GM10248 (cell line): ENCODE data around the gene CYBC1.
"Not testable (repeated sequence)": the region's sequence is repeated elsewhere in the genome, so short reads cannot be mapped to it uniquely, and the experiment has no call there.

Experiments used
- CTCF ChIA-PET: fragments of 300-600 bp; sonication (Branson Sonifier 250); formaldehyde crosslinking; extraction: SDS; loops from one replicate; lab custom pipeline; 2021; ENCODE audit warnings: antibody characterized with exemption; lab: Yijun Ruan, JAX
- POLR2A ChIA-PET: fragments of 350-650 bp; sonication (Branson Sonifier 250); formaldehyde crosslinking; extraction: SDS; loops from one replicate; lab custom pipeline; 2020; ENCODE audit warnings: antibody characterized with exemption; lab: Yijun Ruan, JAX
- DNase-seq: peaks from one replicate; pipeline ENCODE4 v3.0.0; 2012; ENCODE audit errors: extremely low spot score
- TF ChIP-seq, protein P1 (sequence below): IDR thresholded peaks from 2 replicates; pipeline ENCODE4 v1.5.1; 2012; ENCODE audit warnings: mild to moderate bottlenecking, low read depth; ENCODE audit errors: extremely low read depth, missing control alignments, control extremely low read depth

The CYBC1 gene

DNA sequence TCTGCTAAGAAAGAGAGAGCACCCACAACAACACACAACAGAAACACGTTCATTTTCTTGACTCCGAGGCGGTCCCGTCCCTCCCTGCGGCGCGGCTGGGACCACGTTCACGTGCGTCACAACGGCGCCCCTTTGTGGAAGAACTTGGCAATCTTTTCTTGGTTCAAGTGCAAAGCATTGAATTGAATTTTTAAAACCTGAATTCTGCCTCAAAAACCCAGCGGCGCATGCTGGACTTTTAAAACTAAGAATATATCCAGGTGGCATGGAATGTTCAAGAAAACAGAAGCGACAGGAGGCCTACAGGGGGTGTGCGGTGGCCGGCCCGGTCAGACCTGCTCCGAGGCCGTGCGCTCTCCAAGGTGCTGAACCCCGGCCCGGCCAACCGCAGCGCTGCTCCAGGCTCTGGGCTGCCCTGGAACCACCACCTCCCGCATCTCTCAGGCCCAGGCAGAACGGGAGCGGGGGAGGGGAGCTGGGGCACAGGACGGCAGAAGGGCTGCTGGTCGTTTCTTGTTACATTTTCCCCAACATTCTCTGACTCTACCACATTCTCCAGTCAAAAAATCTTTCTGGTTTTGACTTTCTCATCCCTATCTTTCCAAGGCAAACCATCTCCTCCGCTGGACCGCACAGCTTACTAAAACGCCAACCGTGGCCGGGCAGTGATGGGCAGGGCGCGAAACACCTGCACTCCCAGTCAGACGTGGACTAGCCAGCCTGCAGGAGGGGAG is 35.8 kb downstream of the CYBC1 start:
- TF ChIP-seq, protein P1, sequence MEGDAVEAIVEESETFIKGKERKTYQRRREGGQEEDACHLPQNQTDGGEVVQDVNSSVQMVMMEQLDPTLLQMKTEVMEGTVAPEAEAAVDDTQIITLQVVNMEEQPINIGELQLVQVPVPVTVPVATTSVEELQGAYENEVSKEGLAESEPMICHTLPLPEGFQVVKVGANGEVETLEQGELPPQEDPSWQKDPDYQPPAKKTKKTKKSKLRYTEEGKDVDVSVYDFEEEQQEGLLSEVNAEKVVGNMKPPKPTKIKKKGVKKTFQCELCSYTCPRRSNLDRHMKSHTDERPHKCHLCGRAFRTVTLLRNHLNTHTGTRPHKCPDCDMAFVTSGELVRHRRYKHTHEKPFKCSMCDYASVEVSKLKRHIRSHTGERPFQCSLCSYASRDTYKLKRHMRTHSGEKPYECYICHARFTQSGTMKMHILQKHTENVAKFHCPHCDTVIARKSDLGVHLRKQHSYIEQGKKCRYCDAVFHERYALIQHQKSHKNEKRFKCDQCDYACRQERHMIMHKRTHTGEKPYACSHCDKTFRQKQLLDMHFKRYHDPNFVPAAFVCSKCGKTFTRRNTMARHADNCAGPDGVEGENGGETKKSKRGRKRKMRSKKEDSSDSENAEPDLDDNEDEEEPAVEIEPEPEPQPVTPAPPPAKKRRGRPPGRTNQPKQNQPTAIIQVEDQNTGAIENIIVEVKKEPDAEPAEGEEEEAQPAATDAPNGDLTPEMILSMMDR = peak; percentile 65
- peak; percentile 79 for DNase-seq
- ChIA-PET POLR2A (interaction anchor here (0.5 kb wide), 1 partner anchor 799 kb away, joined by 3 read pairs; no protein-coding TSS in a partner anchor), CTCF (interaction anchor here (1.2 to 3.8 kb wide), 3 partner anchors 9 to 64 kb away, joined by 3 to 19 read pairs (median 6); no protein-coding TSS in a partner anchor)

DNA sequence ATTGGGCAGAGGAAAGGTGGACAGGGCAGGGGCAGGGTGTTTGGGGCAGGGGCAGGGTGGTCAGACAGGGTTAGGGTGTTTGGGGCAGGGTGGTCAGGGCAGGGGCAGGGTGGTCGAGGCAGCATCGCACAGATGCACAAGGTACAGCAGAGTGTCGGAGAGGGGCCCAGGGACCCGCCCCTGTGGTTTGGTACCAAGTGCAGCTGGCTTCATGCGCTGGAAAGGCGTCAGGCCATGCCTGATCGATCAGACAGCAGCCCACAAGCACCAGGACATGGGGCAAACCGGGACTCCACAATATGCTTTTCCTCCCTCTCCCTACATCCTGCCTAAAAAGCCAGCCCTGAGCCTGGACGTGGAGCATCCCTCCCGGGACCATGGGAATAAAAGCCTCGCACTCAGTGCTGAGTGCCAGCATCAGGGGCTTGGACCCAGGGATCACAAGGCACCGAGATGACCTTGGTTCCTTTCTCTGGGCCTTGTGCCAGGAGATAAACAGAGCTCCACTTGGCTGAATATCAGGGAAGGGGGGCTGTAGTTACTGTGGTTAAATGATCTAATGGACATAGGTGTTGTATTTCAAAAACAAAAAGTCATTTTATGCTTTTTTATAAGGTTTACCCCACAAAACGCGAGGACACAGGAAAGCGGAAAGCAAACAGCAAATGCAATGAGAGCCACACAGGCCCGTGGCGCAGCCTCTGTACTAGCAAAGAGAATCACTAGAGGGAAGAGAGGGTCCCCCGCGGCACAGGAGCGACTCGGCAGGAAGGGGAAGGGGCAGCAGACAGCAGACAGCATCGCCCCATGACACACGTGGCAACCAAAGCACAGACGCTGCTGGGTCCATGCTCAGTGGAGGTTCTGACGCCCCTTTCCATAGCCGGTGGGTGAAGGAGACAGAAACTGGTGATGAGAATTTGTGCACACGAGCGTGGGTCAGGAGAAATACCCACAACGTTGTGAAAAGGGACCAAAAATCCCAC is 37.7 kb downstream of the CYBC1 start:
- CTCF ChIA-PET = interaction anchor here (0.8 to 3.8 kb wide), 5 partner anchors 7 to 207 kb away, joined by 3 to 19 read pairs (median 4); no protein-coding TSS in a partner anchor
- TF ChIP-seq, protein P1 = no peak
- no peak for DNase-seq
- POLR2A ChIA-PET = no interaction called here

DNA sequence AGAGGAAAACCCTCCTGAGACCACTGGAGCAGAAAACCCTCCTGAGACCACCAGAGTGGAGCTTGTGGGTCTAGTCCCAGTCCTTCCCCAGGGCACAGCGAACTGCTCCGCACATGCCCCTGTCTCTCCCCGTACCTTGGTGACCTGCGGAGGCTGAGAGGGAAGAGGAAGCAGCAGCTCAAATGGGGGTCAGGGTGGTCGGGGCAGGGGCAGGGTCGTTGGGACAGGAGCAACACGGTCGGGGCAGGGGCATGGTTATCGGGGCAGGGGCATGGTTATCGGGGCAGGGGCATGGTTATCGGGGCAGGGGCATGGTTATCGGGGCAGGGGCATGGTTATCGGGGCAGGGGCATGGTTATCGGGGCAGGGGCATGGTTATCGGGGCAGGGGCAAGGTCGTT is 38.5 kb downstream of the CYBC1 start:
- CTCF ChIA-PET = interaction anchor here (2.1 to 3.8 kb wide), 2 partner anchors 59 to 62 kb away, joined by 8 to 19 read pairs; no protein-coding TSS in a partner anchor
- POLR2A ChIA-PET = interaction anchor here (0.6 kb wide), 1 partner anchor 10 kb away, joined by 3 read pairs; no protein-coding TSS in a partner anchor
- not testable (repeated sequence) for DNase-seq

DNA sequence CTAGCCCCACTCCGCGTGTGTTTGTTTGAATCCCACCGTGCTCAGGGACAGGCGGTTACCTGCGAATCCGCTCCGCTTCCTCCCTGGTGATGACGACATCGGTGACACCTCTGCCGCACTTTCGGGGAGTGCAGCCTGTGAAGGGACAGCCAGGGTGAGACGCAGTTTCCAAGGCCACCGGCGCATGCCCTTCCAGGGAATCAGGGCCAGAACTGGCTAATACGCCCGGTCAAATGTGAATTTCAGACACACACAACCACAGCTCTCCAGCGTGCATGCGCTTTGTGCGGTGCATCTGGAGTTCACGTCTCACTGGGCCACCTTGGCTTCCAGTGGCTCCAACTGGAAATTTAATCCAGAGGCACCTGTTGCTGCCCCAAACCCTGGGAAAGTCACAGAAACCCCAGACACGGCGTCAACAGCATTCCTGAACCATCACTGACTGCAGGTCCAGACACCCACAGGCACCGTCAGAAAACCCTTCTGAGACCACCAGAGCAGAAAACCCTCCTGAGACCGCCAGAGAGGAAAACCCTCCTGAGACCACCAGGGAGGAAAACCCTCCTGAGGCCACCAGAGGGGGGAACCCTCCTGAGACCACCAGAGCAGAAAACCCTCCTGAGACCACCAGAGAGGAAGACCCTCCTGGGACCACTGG is 39.0 kb downstream of the CYBC1 start:
- ChIA-PET CTCF (interaction anchor here (1.0 to 3.8 kb wide), 5 partner anchors 16 to 370 kb away, joined by 3 to 19 read pairs (median 8); no protein-coding TSS in a partner anchor), POLR2A (interaction anchor here (0.6 kb wide), 1 partner anchor 10 kb away, joined by 3 read pairs; no protein-coding TSS in a partner anchor)
- DNase-seq = no peak
- TF ChIP-seq, protein P1 = no peak

DNA sequence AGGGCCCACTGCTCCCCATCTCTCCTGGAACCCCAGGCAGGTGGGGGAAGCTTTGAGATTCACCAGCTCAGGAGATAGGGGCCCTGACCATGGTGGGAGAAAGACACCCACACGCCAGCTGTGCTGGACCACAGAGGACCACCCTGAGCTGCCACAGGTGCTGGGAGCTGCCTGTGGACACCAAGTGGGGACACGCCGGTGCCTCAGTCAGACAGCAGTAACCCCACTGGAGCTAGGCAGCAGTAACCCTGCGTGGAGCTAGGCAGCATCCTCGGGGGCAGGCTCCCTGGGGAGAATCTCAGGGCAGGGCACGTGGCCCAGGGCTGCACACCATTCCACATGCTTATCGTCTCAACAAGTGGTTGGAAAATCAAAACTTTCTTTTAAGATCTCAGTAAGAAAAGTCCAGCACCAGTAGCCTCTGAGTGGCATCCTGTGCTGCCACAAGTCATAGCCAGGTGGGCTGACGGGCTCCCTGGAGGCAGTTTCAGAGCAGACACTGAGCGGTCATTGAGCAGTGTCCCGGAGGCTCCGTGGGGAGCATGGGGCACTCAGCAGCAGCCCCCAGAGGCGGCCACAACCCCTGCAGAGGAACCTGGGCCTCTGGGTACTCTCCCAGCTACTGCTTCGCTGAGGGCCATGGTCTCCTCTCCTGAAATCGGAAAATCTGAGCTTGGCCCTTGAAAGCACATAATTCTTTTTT is 40.4 kb downstream of the CYBC1 start:
- CTCF ChIA-PET = interaction anchor here (1.0 to 2.8 kb wide), 8 partner anchors 17 to 371 kb away, joined by 3 to 13 read pairs (median 4); no protein-coding TSS in a partner anchor
- no peak for DNase-seq
- TF ChIP-seq, protein P1 = no peak
- POLR2A ChIA-PET = interaction anchor here (0.6 kb wide), 1 partner anchor 154 kb away, joined by 3 read pairs; no protein-coding TSS in a partner anchor

DNA sequence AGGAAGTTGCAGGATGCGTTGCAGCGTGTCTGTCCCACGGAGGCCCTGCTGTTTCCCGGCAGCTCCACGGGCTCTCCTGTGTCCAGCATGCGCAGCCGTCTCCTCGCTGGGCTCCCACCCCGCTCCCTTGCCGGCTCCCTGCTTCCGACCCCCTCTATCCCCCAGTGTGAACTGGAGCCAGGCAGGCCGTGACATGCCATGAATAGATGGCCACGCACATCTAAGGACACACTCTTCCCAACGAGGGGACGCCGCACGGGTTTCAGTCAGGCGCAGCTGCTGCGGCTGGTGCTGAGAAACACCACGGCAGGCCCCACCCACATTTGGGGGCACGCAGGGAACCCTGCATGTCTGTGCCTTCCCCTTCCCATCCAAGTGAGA is 41.6 kb downstream of the CYBC1 start:
- no peak for DNase-seq
- POLR2A ChIA-PET = interaction anchor here (0.7 kb wide), 1 partner anchor 9 kb away, joined by 3 read pairs; the partner anchor contains the start of gene HEXD
- TF ChIP-seq, protein P1 = no peak
- CTCF ChIA-PET = interaction anchor here (1.4 to 2.8 kb wide), 5 partner anchors 19 to 144 kb away, joined by 3 to 13 read pairs (median 4); no protein-coding TSS in a partner anchor
